ENCODE results near the gene MFSD12.

- TF ChIP-seq CTCF (conservative IDR thresholded peaks at IDR 0.05; ENCODE audit: low read length) (no peak), EZH2phosphoT487 (IDR thresholded peaks at IDR 0.05; ENCODE audit: borderline replicate concordance, low read depth, low read length) (no peak)
Observed at GRCh38 chr19:3563709-3564524, 6.5 kb upstream of the MFSD12 start.
